ENCODE results near the gene SLC33A1. TPM values are rescaled to one million over a fixed set of nuclear protein-coding genes. Genes with fewer than 3 reads are reported as not detected.

Gene SLC33A1
- total and polyA plus RNA-seq, 2 of the 13 experiments (the other 11 are each of a cell fraction or from before 2014, with no cell fraction given), result 20.0 to 32.1 TPM

GRCh38 chr3:155870133-155870944 is 16.1 kb upstream of the SLC33A1 start, which contains the start of gene GMPS (continued):
- 0 out of 2 replicates have a peak, but pooled peaks have one; percentile 22 for TF ChIP-seq ZBTB4 (CRISPR knock-in tag; IDR thresholded peaks at IDR 0.05; ENCODE audit: borderline replicate concordance)
- TF ChIP-seq ZNF781 (CRISPR knock-in tag; IDR thresholded peaks at IDR 0.05; ENCODE audit: borderline replicate concordance, not compliant biosample characterization), result peak; percentile 13
- no peak for TF ChIP-seq FOXA1 (IDR thresholded peaks at IDR 0.05)
- no peak; the same call in 1 of the 2 replicates for TF ChIP-seq FOXA1 (CRISPR knock-in tag; IDR thresholded peaks at IDR 0.05)
- 0 out of 2 replicates have a peak, but pooled peaks have one; percentile 3 for TF ChIP-seq ZBTB34 (CRISPR knock-in tag; IDR thresholded peaks at IDR 0.05)
- TF ChIP-seq THAP8 (CRISPR knock-in tag; IDR thresholded peaks at IDR 0.05; ENCODE audit: borderline replicate concordance), result no peak
- no peak for TF ChIP-seq ZNF746 (CRISPR knock-in tag; IDR thresholded peaks at IDR 0.05)
- TF ChIP-seq ZNF678 (CRISPR knock-in tag; IDR thresholded peaks at IDR 0.05), result no peak
- no peak; the same call in 1 of the 2 replicates for TF ChIP-seq ATF3 (CRISPR knock-in tag; IDR thresholded peaks at IDR 0.05)
- TF ChIP-seq FOXJ3 (CRISPR knock-in tag; IDR thresholded peaks at IDR 0.05; ENCODE audit: borderline replicate concordance), result no peak
- no peak for TF ChIP-seq GATA4 (IDR thresholded peaks at IDR 0.05; ENCODE audit: borderline replicate concordance, low read depth)
- TF ChIP-seq ZNF337 (CRISPR knock-in tag; IDR thresholded peaks at IDR 0.05; ENCODE audit: borderline replicate concordance, low read depth), result no peak
- TF ChIP-seq ZNF503 (CRISPR knock-in tag; IDR thresholded peaks at IDR 0.05), result no peak
- no peak; the same call in 1 of the 2 replicates for TF ChIP-seq SP2 (CRISPR knock-in tag; IDR thresholded peaks at IDR 0.05)
- TF ChIP-seq REL (CRISPR knock-in tag; conservative IDR thresholded peaks at IDR 0.05), result no peak
- no peak for TF ChIP-seq ZNF629 (CRISPR knock-in tag; conservative IDR thresholded peaks at IDR 0.05)
- TF ChIP-seq NFE2L2 (IDR thresholded peaks at IDR 0.05; ENCODE audit: low read length), result no peak
- no peak for TF ChIP-seq MAFG (CRISPR knock-in tag; IDR thresholded peaks at IDR 0.05)
- TF ChIP-seq FIP1L1 (IDR thresholded peaks at IDR 0.05; ENCODE audit: borderline replicate concordance, insufficient read depth, low read depth, low read length), result no peak
- TF ChIP-seq TERF1 (CRISPR knock-in tag; IDR thresholded peaks at IDR 0.05), result no peak
